ENCODE measurements around the gene PPCDC. TPM values are rescaled to one million over a fixed set of nuclear protein-coding genes. Genes with fewer than 3 reads are reported as not detected.
A peak's percentile ranks its signal among the peaks of the same experiment; 100 is the strongest.

Gene PPCDC
- total and polyA plus RNA-seq, 10 of the 15 experiments (the other 5 are each of a cell fraction or from before 2014, with no cell fraction given): 32.5 to 135 (median 55.0) TPM

DNA sequence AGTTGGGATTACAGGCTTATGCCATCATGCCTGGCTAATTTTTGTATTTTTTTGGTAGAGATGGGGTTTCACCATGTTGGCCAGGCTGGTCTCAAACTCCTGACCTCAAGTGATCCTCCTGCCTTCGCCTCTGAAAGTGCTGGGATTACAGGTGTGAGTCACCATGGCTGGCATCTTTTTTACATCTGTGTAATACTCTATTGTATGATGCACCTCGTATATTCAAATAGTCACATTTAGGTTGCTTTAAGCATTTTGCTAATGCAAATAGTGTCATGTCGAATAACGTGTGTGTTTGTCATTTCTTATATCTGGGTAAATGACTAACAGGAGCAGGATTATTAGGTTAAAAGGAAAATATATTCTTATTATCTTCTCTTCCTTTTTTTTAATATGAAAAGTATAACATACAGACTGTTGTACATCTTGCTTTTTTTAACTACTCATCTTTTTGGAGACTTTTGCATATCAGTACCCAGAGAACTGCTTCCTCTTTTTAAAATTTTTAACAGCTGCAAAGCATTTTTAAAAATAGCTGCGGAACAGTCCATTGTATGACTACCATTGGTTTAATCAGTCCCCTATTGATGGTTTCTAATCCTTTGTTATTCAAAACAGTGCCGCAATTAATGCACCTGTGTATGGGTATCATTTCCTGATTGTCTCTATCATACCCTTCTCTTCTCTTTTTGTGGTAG, 14.6 kb upstream of the PPCDC start (continued):
- TF ChIP-seq KLF5 (IDR thresholded peaks at IDR 0.05; ENCODE audit: partially characterized antibody) (no peak), RFX5 (IDR thresholded peaks at IDR 0.05; ENCODE audit: low read depth, low read length) (no peak), MYC (IDR thresholded peaks at IDR 0.05; ENCODE audit: insufficient read depth, insufficient read length, insufficient replicate concordance, low read length, severe bottlenecking) (no peak), HCFC1 (IDR thresholded peaks at IDR 0.05; ENCODE audit: low read length) (no peak), SREBF1 (IDR thresholded peaks at IDR 0.05; ENCODE audit: low read length) (no peak), CHD4 (IDR thresholded peaks at IDR 0.05) (0 out of 2 replicates have a peak, but pooled peaks have one; percentile 34), SUPT20H (IDR thresholded peaks at IDR 0.05; ENCODE audit: borderline replicate concordance, control insufficient read depth, low read depth, low read length) (no peak), SMAD5 (IDR thresholded peaks at IDR 0.05; ENCODE audit: low read depth) (no peak), SMAD1 (IDR thresholded peaks at IDR 0.05; ENCODE audit: low read depth, partially characterized antibody) (no peak), SMARCA5 (IDR thresholded peaks at IDR 0.05) (peak; percentile 65; the same call in 1 of the 2 replicates), HDAC6 (IDR thresholded peaks at IDR 0.05; ENCODE audit: unreplicated experiment) (no peak), BMI1 (IDR thresholded peaks at IDR 0.05; ENCODE audit: borderline replicate concordance) (no peak), MEF2B (IDR thresholded peaks at IDR 0.05; ENCODE audit: partially characterized antibody, poor library complexity, severe bottlenecking) (peak; percentile 84), SUZ12 (IDR thresholded peaks at IDR 0.05; ENCODE audit: unreplicated experiment) (no peak), RUNX3 (IDR thresholded peaks at IDR 0.05; ENCODE audit: low read length) (peak; percentile 86)
- TF ChIP-seq, protein P1, sequence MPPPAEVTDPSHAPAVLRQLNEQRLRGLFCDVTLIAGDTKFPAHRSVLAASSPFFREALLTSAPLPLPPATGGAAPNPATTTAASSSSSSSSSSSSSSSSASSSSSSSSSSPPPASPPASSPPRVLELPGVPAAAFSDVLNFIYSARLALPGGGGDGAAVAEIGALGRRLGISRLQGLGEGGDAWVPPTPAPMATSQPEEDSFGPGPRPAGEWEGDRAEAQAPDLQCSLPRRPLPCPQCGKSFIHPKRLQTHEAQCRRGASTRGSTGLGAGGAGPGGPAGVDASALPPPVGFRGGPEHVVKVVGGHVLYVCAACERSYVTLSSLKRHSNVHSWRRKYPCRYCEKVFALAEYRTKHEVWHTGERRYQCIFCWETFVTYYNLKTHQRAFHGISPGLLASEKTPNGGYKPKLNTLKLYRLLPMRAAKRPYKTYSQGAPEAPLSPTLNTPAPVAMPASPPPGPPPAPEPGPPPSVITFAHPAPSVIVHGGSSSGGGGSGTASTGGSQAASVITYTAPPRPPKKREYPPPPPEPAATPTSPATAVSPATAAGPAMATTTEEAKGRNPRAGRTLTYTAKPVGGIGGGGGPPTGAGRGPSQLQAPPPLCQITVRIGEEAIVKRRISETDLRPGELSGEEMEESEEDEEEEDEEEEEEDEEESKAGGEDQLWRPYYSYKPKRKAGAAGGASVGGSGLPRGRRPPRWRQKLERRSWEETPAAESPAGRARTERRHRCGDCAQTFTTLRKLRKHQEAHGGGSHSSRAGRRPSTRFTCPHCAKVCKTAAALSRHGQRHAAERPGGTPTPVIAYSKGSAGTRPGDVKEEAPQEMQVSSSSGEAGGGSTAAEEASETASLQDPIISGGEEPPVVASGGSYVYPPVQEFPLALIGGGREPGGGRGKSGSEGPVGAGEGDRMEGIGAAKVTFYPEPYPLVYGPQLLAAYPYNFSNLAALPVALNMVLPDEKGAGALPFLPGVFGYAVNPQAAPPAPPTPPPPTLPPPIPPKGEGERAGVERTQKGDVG (CRISPR knock-in tag; IDR thresholded peaks at IDR 0.05): no peak
- TF ChIP-seq, protein P2, sequence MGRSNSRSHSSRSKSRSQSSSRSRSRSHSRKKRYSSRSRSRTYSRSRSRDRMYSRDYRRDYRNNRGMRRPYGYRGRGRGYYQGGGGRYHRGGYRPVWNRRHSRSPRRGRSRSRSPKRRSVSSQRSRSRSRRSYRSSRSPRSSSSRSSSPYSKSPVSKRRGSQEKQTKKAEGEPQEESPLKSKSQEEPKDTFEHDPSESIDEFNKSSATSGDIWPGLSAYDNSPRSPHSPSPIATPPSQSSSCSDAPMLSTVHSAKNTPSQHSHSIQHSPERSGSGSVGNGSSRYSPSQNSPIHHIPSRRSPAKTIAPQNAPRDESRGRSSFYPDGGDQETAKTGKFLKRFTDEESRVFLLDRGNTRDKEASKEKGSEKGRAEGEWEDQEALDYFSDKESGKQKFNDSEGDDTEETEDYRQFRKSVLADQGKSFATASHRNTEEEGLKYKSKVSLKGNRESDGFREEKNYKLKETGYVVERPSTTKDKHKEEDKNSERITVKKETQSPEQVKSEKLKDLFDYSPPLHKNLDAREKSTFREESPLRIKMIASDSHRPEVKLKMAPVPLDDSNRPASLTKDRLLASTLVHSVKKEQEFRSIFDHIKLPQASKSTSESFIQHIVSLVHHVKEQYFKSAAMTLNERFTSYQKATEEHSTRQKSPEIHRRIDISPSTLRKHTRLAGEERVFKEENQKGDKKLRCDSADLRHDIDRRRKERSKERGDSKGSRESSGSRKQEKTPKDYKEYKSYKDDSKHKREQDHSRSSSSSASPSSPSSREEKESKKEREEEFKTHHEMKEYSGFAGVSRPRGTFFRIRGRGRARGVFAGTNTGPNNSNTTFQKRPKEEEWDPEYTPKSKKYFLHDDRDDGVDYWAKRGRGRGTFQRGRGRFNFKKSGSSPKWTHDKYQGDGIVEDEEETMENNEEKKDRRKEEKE (IDR thresholded peaks at IDR 0.05): no peak
- TF ChIP-seq, protein P3, sequence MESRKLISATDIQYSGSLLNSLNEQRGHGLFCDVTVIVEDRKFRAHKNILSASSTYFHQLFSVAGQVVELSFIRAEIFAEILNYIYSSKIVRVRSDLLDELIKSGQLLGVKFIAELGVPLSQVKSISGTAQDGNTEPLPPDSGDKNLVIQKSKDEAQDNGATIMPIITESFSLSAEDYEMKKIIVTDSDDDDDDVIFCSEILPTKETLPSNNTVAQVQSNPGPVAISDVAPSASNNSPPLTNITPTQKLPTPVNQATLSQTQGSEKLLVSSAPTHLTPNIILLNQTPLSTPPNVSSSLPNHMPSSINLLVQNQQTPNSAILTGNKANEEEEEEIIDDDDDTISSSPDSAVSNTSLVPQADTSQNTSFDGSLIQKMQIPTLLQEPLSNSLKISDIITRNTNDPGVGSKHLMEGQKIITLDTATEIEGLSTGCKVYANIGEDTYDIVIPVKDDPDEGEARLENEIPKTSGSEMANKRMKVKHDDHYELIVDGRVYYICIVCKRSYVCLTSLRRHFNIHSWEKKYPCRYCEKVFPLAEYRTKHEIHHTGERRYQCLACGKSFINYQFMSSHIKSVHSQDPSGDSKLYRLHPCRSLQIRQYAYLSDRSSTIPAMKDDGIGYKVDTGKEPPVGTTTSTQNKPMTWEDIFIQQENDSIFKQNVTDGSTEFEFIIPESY (IDR thresholded peaks at IDR 0.05): no peak
- TF ChIP-seq, protein P4, sequence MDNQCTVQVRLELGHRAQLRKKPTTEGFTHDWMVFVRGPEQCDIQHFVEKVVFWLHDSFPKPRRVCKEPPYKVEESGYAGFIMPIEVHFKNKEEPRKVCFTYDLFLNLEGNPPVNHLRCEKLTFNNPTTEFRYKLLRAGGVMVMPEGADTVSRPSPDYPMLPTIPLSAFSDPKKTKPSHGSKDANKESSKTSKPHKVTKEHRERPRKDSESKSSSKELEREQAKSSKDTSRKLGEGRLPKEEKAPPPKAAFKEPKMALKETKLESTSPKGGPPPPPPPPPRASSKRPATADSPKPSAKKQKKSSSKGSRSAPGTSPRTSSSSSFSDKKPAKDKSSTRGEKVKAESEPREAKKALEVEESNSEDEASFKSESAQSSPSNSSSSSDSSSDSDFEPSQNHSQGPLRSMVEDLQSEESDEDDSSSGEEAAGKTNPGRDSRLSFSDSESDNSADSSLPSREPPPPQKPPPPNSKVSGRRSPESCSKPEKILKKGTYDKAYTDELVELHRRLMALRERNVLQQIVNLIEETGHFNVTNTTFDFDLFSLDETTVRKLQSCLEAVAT (IDR thresholded peaks at IDR 0.05): no peak

Data from GM12878 (cell line).